ENCODE data around the gene SEPHS1.

GRCh38 chr10:13365243-13365642 lies 17.1 kb upstream of the SEPHS1 start:
- TF ChIP-seq CTCF (conservative IDR thresholded peaks at IDR 0.05; ENCODE audit: low read depth, low read length) (no peak), EZH2 (IDR thresholded peaks at IDR 0.05; ENCODE audit: borderline replicate concordance, low read depth, low read length, poor library complexity, severe bottlenecking) (no peak)
